Endothelial cell of umbilical vein (primary cell): ENCODE data around the gene LHFPL2. TPM values are rescaled to one million over a fixed set of nuclear protein-coding genes. Genes with fewer than 3 reads are reported as not detected.

Source experiments
- BruUV-seq: library from RNA; stranded (reverse); fragments of 400-500 nt; replicated peaks from 2 replicates; lab custom pipeline; 2021; lab: Mats Ljungman, UMichigan
- CTCF ChIA-PET: fragments of 300-600, 350-600 bp; sonication (Branson Sonifier 250); formaldehyde crosslinking; loops from one replicate; lab custom pipeline; 2021; ENCODE audit warnings: antibody characterized with exemption, inconsistent platforms; lab: Charles Lee
- POLR2A ChIA-PET: fragments of 300-600, 350-600 bp; sonication (Branson Sonifier 250); formaldehyde crosslinking; loops from one replicate; lab custom pipeline; 2021; ENCODE audit warnings: antibody characterized with exemption, inconsistent platforms; lab: Charles Lee
- DNase-seq: peaks from one replicate; pipeline ENCODE4 v3.0.0-alpha.2; 2011; ENCODE audit warnings: low read depth, low spot score
- FAIRE-seq: peaks from 2 replicates; lab custom pipeline; 2011; peaks lifted over from hg19 to GRCh38; lab: Jason Lieb, UNC
- H2AFZ ChIP-seq: 2 replicates; pipeline ENCODE4 v1.6.0; 2012; ENCODE audit warnings: low read depth, low read length, control low read depth, inconsistent platforms
- H3K27ac ChIP-seq: 2 replicates; pipeline ENCODE4 v1.5.1; 2011; ENCODE audit warnings: low read depth, mild to moderate bottlenecking, control low read depth, low read length, moderate library complexity; ENCODE audit not compliant: insufficient read depth
- H3K27me3 ChIP-seq, 2 experiments: 2 replicates each; pipeline versions ENCODE4 v1.6.0 to v1.6.1; 2011; ENCODE audit warnings: low read length in 2 of 2, mixed read lengths in 1 of 2; ENCODE audit not compliant: control insufficient read depth in 2 of 2, insufficient read depth in 2 of 2
- H3K36me3 ChIP-seq, 2 experiments: 2 replicates in 1 of 2; 3 replicates in 1 of 2; pipeline ENCODE4 v1.5.1; 2011; ENCODE audit warnings: low read length in 2 of 2, mild to moderate bottlenecking in 1 of 2, moderate library complexity in 1 of 2; ENCODE audit not compliant: control insufficient read depth in 2 of 2, insufficient read depth in 2 of 2; ENCODE audit errors: extremely low read depth in 1 of 2
- H3K4me1 ChIP-seq: 3 replicates; pipeline ENCODE4 v1.5.1; 2011; ENCODE audit warnings: mild to moderate bottlenecking, low read length; ENCODE audit not compliant: control insufficient read depth, insufficient read depth; ENCODE audit errors: extremely low read depth
- H3K4me2 ChIP-seq: 2 replicates; pipeline ENCODE4 v1.6.1; 2011; ENCODE audit warnings: low read length, control low read depth, mixed read lengths; ENCODE audit not compliant: insufficient read depth
- H3K4me3 ChIP-seq, 3 experiments: fragments of 200-600 bp in 1 of 3; sonication (generic), shearing (Covaris generic) in 1 of 3; replicated peaks in 1 of 3; 2 replicates each; pipeline ENCODE4 v1.5.1; 2011 to 2016; ENCODE audit warnings: control low read depth in 3 of 3, low read length in 3 of 3, mild to moderate bottlenecking in 2 of 3, inconsistent platforms in 1 of 3, low read depth in 1 of 3, moderate library complexity in 1 of 3; ENCODE audit not compliant: insufficient read depth in 1 of 3
- H3K79me2 ChIP-seq: 2 replicates; pipeline ENCODE4 v1.6.0; 2012; ENCODE audit warnings: low read length, inconsistent platforms; ENCODE audit not compliant: control insufficient read depth, insufficient read depth
- H3K9ac ChIP-seq: replicated peaks from 2 replicates; pipeline ENCODE3; 2011; ENCODE audit warnings: low read length, control low read depth; ENCODE audit not compliant: insufficient read depth; ENCODE audit errors: extremely low read depth
- H3K9me1 ChIP-seq: replicated peaks from 3 replicates; pipeline ENCODE4 v1.6.0; 2011; ENCODE audit warnings: mild to moderate bottlenecking, low read length; ENCODE audit not compliant: control insufficient read depth, insufficient read depth; ENCODE audit errors: extremely low read depth
- H3K9me3 ChIP-seq: replicated peaks from 2 replicates; pipeline ENCODE4 v1.5.1; 2012; ENCODE audit warnings: low read length, inconsistent platforms; ENCODE audit not compliant: control insufficient read depth, insufficient read depth
- H4K20me1 ChIP-seq: replicated peaks from 2 replicates; pipeline ENCODE3; 2011; ENCODE audit warnings: mild to moderate bottlenecking, low read length; ENCODE audit not compliant: control insufficient read depth, insufficient read depth; ENCODE audit errors: extremely low read depth
- EZH2 ChIP-seq: IDR thresholded peaks from 2 replicates; pipeline ENCODE4 v1.6.1; 2012; ENCODE audit warnings: borderline replicate concordance, low read depth, mild to moderate bottlenecking, moderate library complexity, low read length, inconsistent platforms; ENCODE audit not compliant: severe bottlenecking
- FOS ChIP-seq: IDR thresholded peaks from 2 replicates; pipeline ENCODE4 v1.6.1; 2011; ENCODE audit warnings: mild to moderate bottlenecking, low read length, moderate library complexity, borderline replicate concordance; ENCODE audit not compliant: insufficient read depth
- GATA2 ChIP-seq: IDR thresholded peaks from 2 replicates; pipeline ENCODE4 v1.7.0; 2011; ENCODE audit warnings: low read depth, mild to moderate bottlenecking, moderate library complexity, mixed read lengths, low read length; ENCODE audit not compliant: insufficient read length, insufficient read depth
- JUN ChIP-seq: IDR thresholded peaks from 2 replicates; pipeline ENCODE4 v1.6.1; 2011; ENCODE audit warnings: borderline replicate concordance, low read depth; ENCODE audit not compliant: insufficient read length, insufficient read depth
- MYC ChIP-seq: IDR thresholded peaks from one replicate; pipeline ENCODE4 v1.6.1; 2011; ENCODE audit warnings: mild to moderate bottlenecking, low read depth, low read length
- POLR2A ChIP-seq: IDR thresholded peaks from 2 replicates; pipeline ENCODE4 v1.6.1; 2012; ENCODE audit warnings: low read depth, mild to moderate bottlenecking, control low read depth, low read length
- POLR2AphosphoS5 ChIP-seq: IDR thresholded peaks from 2 replicates; pipeline ENCODE4 v1.6.1; 2012; ENCODE audit warnings: low read depth, mild to moderate bottlenecking, control low read depth, low read length, moderate library complexity; ENCODE audit not compliant: insufficient read depth
- dilution Hi-C: fragments of 300-500 bp; cut with MboI; formaldehyde crosslinking; loops from one replicate; pipeline ENCODE4 v1.15.0; 2019; ENCODE audit warnings: low sequenced_read_pairs; ENCODE audit not compliant: extremely low pct_ligation_motif_present
- intact Hi-C: fragments of 100-400 bp; cut with micrococcal nuclease; formaldehyde crosslinking; loops from one replicate; pipeline ENCODE4 v1.10.0; 2022
- polyA plus RNA-seq, 4 experiments: library from polyadenylated mRNA; depleted of rRNA in 3 of 4; stranded (reverse) in 3 of 4; unstranded in 1 of 4; fragments of >200 nt; gene quantifications; 2 replicates each; pipeline versions ENCODE4 v1.2.1 to v1.2.3, GENCODE V29; 2011 to 2012; ENCODE audit warnings: missing spikeins in 1 of 4
- total RNA-seq: library from RNA; stranded (reverse); gene quantifications from 2 replicates; pipeline ENCODE4 v1.2.3, GENCODE V29; 2021
- TF ChIP-seq, protein P1 (sequence below): IDR thresholded peaks from 2 replicates; pipeline ENCODE4 v1.6.1; 2011; ENCODE audit not compliant: insufficient read depth, insufficient read length
- TF ChIP-seq, protein P2 (sequence below), 2 donors: IDR thresholded peaks; 1 replicate in 1 of 2; 2 replicates in 1 of 2; pipeline ENCODE4 v1.5.1; 2011; ENCODE audit warnings: low read length in 2 of 2, mild to moderate bottlenecking in 2 of 2, moderate library complexity in 2 of 2, control low read depth in 1 of 2, inconsistent platforms in 1 of 2, low read depth in 1 of 2; ENCODE audit not compliant: insufficient read depth in 1 of 2; ENCODE audit errors: extremely low read depth in 1 of 2

Gene LHFPL2
- total and polyA plus RNA-seq, 2 donors (not counting 3 experiments of a cell fraction or from before 2014, with no cell fraction given), result 9.6 to 36.3 TPM

DNA sequence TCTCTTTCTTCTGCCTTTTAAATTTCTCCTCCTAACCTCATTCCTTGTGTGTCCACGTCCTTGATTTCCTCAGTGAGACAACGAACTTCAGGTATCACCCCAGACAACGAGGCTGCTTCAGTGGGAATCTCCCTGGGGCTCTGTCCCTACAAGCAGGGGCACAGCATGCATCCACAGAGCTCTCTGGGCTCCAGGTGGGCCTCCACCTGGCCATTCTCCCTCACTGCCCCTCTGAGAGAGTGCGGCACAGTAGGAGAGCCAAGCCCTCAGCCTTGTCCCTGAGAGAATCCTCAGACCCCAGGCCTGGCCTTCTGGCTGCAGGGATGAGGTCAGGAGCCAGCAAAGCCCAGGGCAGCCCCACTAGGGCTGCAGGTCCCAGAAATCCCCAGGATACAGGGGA, 105.3 kb downstream of the LHFPL2 start:
- Histone ChIP-seq H3K9me3 (no peaks in the 10 kb centered on the region), H3K27ac (no peak overlapping the region), H3K36me3 (peaks cover 0 to 4% of the 10 kb centered on the region in 2 experiments), H3K4me3 (no peak overlapping the region), H2AFZ (no peak overlapping the region), H3K9me1 (no peaks in the 10 kb centered on the region), H3K4me1 (no peaks in the 10 kb centered on the region), H4K20me1 (no peaks in the 10 kb centered on the region), H3K27me3 (no peaks in the 10 kb centered on the region), H3K79me2 (no peaks in the 10 kb centered on the region), H3K9ac (no peak overlapping the region), H3K4me2 (no peak overlapping the region)
- TF ChIP-seq FOS (no peak), POLR2AphosphoS5 (no peak), GATA2 (no peak), MYC (no peak), EZH2 (no peak), JUN (no peak)
- TF ChIP-seq, protein P1, sequence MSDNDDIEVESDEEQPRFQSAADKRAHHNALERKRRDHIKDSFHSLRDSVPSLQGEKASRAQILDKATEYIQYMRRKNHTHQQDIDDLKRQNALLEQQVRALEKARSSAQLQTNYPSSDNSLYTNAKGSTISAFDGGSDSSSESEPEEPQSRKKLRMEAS, result no peak
- intact Hi-C loops (no loop called here), dilution Hi-C loops (no loop called here)
- ChIA-PET CTCF (no interaction called here), POLR2A (no interaction called here)
- DNase-seq (no peak), FAIRE-seq (no peak)
- BruUV-seq, result no TSS peak

DNA sequence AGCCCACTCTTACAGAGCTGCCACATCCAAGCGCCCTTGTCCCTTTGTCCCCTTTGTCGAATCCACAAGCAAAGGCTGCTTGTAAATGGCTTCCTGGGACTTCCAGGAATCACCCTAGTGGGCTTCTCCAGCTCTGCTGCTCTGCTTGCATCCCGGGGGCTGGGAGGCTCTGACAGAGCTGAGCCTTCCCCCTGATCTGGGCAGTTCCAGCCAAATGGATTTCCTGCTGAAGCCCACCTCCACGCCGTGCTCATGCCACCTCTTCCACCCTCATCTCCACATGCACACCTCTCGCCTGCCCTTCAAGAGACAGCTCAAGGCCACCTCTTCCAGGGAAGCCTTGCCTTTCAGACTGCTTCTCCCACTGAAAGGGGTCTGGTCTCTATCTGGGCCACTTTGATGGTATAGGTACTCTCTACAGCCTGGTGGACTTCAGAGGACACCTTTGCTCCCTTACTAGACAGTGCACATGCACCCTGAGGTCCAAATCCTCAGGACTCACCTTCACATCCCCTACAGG, 106.2 kb downstream of the LHFPL2 start:
- Histone ChIP-seq H3K4me2 (no peak overlapping the region), H3K9ac (no peak overlapping the region), H4K20me1 (no peaks in the 10 kb centered on the region), H3K79me2 (no peaks in the 10 kb centered on the region), H3K9me3 (no peaks in the 10 kb centered on the region), H3K4me3 (no peak overlapping the region), H3K27ac (no peak overlapping the region), H3K4me1 (no peaks in the 10 kb centered on the region), H3K9me1 (no peaks in the 10 kb centered on the region), H3K27me3 (no peaks in the 10 kb centered on the region), H3K36me3 (peaks cover 0 to 3% of the 10 kb centered on the region in 2 experiments), H2AFZ (no peak overlapping the region)
- no peak for TF ChIP-seq FOS
- no peak for TF ChIP-seq EZH2
- no peak for TF ChIP-seq POLR2AphosphoS5
- TF ChIP-seq, protein P2, sequence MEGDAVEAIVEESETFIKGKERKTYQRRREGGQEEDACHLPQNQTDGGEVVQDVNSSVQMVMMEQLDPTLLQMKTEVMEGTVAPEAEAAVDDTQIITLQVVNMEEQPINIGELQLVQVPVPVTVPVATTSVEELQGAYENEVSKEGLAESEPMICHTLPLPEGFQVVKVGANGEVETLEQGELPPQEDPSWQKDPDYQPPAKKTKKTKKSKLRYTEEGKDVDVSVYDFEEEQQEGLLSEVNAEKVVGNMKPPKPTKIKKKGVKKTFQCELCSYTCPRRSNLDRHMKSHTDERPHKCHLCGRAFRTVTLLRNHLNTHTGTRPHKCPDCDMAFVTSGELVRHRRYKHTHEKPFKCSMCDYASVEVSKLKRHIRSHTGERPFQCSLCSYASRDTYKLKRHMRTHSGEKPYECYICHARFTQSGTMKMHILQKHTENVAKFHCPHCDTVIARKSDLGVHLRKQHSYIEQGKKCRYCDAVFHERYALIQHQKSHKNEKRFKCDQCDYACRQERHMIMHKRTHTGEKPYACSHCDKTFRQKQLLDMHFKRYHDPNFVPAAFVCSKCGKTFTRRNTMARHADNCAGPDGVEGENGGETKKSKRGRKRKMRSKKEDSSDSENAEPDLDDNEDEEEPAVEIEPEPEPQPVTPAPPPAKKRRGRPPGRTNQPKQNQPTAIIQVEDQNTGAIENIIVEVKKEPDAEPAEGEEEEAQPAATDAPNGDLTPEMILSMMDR (IDR thresholded peaks at IDR 0.05; ENCODE audit: extremely low read depth in 1 of 2, insufficient read depth in 1 of 2, low read depth in 1 of 2, low read length in 2 of 2), result no peak
- TF ChIP-seq, protein P1, result no peak
- no peak for TF ChIP-seq POLR2A
- TF ChIP-seq JUN, result no peak
- TF ChIP-seq MYC, result no peak
- DNase-seq (no peak), FAIRE-seq (no peak)
- no TSS peak for BruUV-seq
- dilution Hi-C loops (no loop called here), intact Hi-C loops (no loop called here)
- CTCF ChIA-PET, result interaction anchor here (0.7 to 1.2 kb wide), 4 partner anchors 9 to 74 kb away, joined by 3 to 5 read pairs (median 3); no protein-coding TSS in a partner anchor
- POLR2A ChIA-PET, result no interaction called here
